HL-60 (cell line): ENCODE results near the gene SARDH.

ENCODE experiments used
- POLR2AphosphoS5 ChIP-seq: IDR thresholded peaks from 2 replicates; pipeline ENCODE4 v1.6.1; 2012; ENCODE audit warnings: low read depth
- TF ChIP-seq, protein P1 (sequence below): IDR thresholded peaks from one replicate; pipeline ENCODE4 v1.5.1; 2011; ENCODE audit warnings: low read length, control low read depth, inconsistent platforms; ENCODE audit not compliant: insufficient read depth
- TF ChIP-seq, protein P2 (sequence below): IDR thresholded peaks from 2 replicates; pipeline ENCODE4 v1.6.1; 2012; ENCODE audit warnings: low read depth; ENCODE audit not compliant: insufficient replicate concordance

DNA sequence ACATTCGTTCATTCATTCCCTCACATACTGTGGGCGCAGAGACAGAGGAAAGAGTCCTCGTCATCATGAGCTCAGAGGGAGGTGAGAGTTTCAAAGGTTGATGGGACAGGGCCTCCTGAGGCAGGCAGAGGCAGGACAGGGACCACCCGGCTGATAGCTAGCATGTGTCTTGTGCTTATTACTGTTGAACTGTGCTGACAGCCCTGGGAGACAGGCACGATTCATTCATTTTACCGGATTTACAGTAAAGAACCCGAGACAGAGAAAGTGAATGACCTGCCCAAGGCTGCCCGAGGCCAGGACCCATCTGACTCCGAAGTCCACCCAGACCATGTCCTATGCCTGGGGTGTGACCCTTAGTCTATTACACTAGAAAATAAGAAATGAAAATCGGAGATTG is 124.1 kb downstream of the SARDH start:
- TF ChIP-seq, protein P1, sequence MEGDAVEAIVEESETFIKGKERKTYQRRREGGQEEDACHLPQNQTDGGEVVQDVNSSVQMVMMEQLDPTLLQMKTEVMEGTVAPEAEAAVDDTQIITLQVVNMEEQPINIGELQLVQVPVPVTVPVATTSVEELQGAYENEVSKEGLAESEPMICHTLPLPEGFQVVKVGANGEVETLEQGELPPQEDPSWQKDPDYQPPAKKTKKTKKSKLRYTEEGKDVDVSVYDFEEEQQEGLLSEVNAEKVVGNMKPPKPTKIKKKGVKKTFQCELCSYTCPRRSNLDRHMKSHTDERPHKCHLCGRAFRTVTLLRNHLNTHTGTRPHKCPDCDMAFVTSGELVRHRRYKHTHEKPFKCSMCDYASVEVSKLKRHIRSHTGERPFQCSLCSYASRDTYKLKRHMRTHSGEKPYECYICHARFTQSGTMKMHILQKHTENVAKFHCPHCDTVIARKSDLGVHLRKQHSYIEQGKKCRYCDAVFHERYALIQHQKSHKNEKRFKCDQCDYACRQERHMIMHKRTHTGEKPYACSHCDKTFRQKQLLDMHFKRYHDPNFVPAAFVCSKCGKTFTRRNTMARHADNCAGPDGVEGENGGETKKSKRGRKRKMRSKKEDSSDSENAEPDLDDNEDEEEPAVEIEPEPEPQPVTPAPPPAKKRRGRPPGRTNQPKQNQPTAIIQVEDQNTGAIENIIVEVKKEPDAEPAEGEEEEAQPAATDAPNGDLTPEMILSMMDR, result no peak
- no peak for TF ChIP-seq POLR2AphosphoS5
- TF ChIP-seq, protein P2, sequence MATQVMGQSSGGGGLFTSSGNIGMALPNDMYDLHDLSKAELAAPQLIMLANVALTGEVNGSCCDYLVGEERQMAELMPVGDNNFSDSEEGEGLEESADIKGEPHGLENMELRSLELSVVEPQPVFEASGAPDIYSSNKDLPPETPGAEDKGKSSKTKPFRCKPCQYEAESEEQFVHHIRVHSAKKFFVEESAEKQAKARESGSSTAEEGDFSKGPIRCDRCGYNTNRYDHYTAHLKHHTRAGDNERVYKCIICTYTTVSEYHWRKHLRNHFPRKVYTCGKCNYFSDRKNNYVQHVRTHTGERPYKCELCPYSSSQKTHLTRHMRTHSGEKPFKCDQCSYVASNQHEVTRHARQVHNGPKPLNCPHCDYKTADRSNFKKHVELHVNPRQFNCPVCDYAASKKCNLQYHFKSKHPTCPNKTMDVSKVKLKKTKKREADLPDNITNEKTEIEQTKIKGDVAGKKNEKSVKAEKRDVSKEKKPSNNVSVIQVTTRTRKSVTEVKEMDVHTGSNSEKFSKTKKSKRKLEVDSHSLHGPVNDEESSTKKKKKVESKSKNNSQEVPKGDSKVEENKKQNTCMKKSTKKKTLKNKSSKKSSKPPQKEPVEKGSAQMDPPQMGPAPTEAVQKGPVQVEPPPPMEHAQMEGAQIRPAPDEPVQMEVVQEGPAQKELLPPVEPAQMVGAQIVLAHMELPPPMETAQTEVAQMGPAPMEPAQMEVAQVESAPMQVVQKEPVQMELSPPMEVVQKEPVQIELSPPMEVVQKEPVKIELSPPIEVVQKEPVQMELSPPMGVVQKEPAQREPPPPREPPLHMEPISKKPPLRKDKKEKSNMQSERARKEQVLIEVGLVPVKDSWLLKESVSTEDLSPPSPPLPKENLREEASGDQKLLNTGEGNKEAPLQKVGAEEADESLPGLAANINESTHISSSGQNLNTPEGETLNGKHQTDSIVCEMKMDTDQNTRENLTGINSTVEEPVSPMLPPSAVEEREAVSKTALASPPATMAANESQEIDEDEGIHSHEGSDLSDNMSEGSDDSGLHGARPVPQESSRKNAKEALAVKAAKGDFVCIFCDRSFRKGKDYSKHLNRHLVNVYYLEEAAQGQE, result no peak
